ENCODE results near the gene FOCAD.

FOCAD gene

GRCh38 chr9:20684875-20685696 is 1.0 kb downstream of the FOCAD start:
- no peak for DNase-seq

DNA sequence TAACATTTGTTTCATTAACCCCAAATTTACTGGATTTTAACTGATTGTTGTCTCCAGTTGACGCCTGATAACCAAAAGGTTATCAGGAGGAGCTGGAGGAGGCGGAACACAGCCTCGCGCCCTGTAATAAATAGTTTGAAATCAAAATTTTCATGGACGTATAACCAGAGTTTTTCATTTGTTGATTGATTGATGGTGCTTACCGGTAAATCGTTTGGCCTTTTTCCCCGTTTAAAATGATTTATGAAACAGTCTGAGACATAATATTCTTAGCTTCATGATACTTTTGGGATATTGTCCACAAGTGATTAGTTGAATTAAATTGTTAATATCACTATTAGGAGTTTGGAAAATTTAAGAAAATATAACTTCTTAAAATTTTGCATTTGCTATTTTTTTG is 1.7 kb downstream of the FOCAD start:
- DNase-seq, result no peak

DNA sequence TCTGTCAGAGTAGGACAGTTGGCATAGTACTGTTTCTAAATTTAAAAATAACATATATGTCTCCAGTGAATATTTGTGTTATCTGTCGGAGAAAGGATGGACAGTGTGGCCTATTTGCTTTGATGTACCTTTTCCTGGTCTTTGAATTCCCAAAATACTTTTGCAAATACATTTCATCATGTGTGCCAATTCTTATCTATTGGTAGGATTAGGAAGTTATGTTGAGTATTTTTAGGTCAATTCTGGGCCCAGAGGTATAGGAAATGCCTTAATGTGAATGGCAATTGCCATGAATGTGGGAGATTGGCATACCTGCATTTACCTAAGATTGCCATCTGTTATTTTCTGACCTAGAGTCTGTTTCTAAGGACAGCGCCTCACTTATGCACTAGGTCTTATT is 5.8 kb downstream of the FOCAD start:
- no peak for DNase-seq

- DNase-seq, result no peak
Measured at GRCh38 chr9:20692554-20692953, 8.5 kb downstream of the FOCAD start.

DNA sequence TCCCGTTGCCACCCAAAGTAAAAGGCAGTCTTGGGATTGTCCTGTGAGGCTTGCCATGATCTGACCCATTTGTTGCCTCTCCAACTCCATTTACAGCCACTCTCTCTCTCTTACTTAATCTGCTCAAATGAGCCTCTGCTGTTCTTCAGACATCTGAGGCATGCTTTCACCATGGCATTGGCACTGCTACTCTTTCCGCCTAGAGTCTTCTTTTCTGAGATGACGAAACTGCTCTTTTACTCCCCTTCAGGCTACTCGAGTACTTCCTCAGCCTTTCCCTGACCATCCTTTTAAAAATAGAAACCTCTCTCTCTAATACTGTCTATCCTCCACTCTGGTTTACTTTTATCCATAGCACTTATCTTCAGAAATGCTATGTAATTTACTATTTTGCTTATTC is 9.0 kb downstream of the FOCAD start:
- no peak for DNase-seq

- DNase-seq, result no peak
Measured at GRCh38 chr9:20694248-20694647, 10.2 kb downstream of the FOCAD start.

GRCh38 chr9:20697021-20697719 is 13.1 kb downstream of the FOCAD start:
- DNase-seq, result no peak

GRCh38 chr9:20698782-20699181 is 14.7 kb downstream of the FOCAD start:
- no peak for DNase-seq

- peak; percentile 15 for DNase-seq
Measured at GRCh38 chr9:20701060-20701459, 17.0 kb downstream of the FOCAD start.

- no peak for DNase-seq
Measured at GRCh38 chr9:20702570-20702969, 18.5 kb downstream of the FOCAD start.

DNA sequence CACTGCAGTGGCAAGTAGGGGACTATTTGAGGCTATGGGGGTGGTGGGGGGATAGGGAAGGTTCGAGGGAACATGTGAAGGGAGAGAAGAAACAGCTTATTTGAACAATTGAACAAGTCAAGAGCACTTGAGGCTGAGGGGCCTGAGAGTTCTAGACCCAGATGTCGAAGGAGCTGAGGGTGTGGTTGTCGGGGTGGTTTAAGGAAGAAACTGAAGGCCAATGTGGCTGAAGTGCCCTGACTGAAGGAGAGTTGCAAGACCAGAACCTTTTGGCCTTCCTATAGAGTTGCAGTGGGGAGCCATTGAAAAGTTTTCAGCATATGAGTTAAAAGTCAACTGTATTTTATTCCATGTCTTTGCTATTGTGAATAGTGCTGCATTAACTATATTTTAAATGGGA is 19.1 kb downstream of the FOCAD start:
- DNase-seq, result no peak

DNA sequence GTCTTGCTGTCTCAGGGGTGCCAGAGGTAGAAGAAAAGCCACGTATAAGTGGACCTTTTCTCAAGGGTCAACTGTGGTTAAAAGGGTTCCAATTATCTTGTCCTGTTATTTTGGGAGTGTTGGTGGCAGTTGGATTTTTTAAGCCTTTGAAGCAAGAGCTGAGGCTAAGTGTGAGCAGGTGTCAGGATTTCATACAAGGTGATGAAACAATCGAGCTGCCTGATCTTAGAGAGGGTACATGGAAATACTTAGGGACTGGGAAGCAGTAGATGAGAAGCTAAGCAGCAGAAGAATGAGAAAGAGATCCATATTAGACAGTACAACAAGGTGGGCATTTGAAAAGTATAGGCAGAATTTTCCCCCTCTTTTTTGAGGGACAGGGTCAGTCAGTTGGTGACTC is 23.6 kb downstream of the FOCAD start:
- no peak for DNase-seq

DNA sequence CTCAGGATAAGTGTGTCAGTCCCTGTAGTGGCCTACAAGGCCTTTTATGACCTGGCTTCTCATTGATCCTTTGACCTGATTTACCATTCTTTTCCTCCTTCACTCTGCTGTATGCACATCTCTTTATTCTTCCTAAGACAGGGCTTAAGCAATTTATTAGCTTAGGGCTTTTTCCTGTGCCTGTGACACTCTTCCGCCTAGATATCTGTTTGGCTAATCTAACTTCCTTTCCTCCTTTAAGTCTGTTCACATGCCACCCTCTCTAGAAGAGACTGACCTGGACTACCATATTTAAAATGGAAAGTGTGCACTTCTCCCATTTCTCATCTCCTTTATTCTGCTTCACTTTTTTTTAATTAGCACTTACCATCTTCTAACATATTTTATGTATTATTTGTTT is 29.1 kb downstream of the FOCAD start:
- DNase-seq, result no peak

- no peak for DNase-seq
Measured at GRCh38 chr9:20714442-20715415, 30.7 kb downstream of the FOCAD start.

DNA sequence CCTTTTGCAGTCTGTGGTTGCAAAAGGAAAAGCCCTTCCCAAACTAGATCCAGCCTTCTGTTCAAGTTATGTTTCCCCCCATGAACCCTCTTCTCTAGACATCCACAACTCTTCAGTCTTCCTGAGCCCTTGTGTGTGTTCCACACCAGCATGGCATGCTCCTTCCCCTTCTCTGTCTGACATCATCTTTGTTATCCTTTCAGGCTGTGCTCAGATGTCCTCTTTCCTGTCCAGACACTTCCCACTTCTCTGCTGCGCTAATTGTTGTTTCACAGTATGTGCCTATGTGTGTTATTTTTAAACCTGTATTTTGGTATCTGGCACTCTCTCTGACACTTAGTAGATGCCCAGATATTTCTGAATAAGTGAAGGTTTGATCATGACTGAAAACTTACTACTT is 38.2 kb downstream of the FOCAD start:
- DNase-seq, result no peak

DNA sequence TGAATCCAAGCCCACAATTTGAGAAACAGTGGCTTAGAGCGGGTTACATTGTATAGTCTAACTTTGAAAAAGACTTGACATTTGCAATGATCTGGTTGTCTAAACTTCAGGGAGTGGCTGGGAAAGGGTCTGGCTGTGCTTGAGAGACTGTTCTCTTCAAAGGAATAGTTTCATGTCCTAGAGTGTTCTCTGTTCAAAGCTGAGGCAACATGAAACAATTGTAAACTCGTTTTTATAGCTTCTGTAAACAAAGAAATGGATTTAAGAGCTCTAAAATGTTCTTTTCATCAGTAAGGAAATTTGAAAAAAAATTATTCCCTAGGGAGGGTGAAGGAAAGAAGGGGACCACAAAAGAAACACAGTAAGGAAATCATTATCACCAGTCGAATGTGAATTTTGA is 41.6 kb downstream of the FOCAD start:
- DNase-seq, result no peak

DNA sequence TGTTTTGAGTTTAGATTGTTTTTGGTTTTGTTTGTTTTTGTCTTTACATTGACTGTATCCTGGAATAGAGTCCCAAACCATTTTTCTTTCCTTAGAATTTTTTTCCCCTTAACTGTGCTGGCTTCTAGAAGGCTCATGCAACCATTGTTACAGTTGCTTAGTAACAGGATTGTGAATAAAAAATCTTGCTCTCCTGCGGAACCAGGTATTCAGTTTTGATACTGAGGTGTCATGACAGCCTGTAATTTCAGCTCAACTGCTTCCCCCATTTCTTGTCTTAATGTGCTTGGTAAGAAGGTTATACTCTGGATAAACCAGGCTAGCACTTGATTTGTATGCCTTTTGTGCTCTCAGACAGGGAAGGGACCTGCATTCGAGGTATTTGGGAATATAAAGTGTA is 42.1 kb downstream of the FOCAD start:
- DNase-seq, result no peak

DNA sequence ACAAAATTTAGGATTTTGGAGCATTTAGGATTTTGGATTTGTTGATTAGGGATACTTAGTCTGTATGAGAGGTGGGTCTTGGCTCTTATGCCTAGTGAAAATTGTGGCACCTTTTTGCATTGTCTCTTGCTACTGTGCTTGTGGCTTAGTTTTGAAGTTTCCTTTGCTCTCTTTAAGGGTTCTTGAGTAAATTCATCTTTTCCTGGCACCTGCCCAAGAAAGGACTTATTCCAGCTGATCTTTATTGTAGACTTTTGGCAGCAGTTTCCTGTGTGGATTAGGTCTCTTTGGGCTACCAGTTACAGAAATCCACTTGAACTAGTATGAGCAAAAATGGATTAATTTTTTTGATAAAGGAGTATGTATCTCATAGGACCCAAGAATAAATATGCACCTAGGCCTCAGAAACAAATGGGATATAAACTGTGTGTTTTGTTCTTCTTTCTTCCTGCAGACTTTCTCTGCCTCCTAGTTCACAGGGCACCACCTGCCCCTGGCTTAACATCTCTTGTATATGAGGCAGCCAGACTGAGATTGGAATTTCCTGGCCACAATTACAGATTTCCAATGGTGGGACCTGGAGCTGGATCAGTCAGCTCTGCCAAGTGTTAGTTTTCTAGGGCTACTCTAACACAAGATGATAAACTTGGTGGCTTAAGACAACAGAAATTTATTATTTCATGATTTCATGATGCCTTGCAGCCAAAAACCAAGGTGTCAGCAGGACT is 44.6 kb downstream of the FOCAD start:
- DNase-seq, result peak; percentile 12

- no peak for DNase-seq
Measured at GRCh38 chr9:20729523-20729922, 45.5 kb downstream of the FOCAD start.

GRCh38 chr9:20732118-20732517 is 48.1 kb downstream of the FOCAD start:
- DNase-seq, result no peak

GRCh38 chr9:20734275-20734674 is 50.2 kb downstream of the FOCAD start:
- no peak for DNase-seq

GRCh38 chr9:20740304-20740703 is 56.2 kb downstream of the FOCAD start:
- no peak for DNase-seq
